Measurements from ENCODE around the gene TREML1. TPM values are rescaled to one million over a fixed set of nuclear protein-coding genes. Genes with fewer than 3 reads are reported as not detected.
A peak's percentile ranks its signal among the peaks of the same experiment; 100 is the strongest.

The TREML1 gene
- total and polyA plus RNA-seq, 2 of the 8 experiments (the other 6 are each of a cell fraction or from before 2014, with no cell fraction given) = 0.08 TPM; not detected in 1

DNA sequence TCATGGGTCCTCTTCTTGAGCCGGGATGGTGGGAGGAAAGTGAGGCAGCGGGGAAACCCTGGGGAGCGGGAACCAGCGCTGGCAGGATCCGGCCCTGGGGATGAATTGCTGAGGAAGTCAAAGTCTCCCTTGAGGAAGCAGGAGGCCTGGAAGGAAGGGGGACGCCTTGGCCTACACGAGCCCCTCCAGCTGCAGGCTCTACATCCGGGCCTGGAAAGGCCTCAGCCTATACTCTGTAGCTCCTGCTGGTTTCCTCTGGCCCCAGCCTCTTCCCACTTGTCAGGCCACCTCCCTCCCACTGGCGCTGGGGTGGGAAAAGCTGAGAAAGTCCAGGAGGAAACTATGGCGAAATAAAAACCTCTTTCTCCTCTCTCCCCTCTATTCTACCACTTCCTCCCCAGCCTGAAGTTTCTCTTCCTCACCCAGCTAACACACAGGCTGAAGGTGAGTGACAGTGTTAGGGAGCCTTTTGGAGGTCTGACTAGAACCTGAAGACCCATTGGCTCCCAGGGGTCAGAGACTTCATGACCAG, 31.9 kb upstream of the TREML1 start:
- Histone ChIP-seq H3K56ac (replicated peaks; ENCODE audit: insufficient read length, low read depth, low read length) (no peak overlapping the region), H4K91ac (replicated peaks; ENCODE audit: insufficient read length, low read length) (no peak overlapping the region), H3K36me3 (ENCODE audit: control insufficient read depth in 2 of 4, insufficient read depth in 4 of 4, low read length in 3 of 4) (no peaks in the 10 kb centered on the region), H3K79me1 (ENCODE audit: low read depth, low read length) (no peaks in the 10 kb centered on the region), H2BK15ac (ENCODE audit: low read length) (no peak overlapping the region), H2BK5ac (ENCODE audit: low read depth, low read length) (no peak overlapping the region), H3K27ac (ENCODE audit: low read depth, low read length) (no peak overlapping the region), H2BK12ac (ENCODE audit: low read depth, low read length) (no peak overlapping the region), H3K79me2 (ENCODE audit: control insufficient read depth in 1 of 2, insufficient read depth in 2 of 2, low read length in 2 of 2) (no peaks in the 10 kb centered on the region), H4K20me1 (replicated peaks in 1 of 2; ENCODE audit: control insufficient read depth in 1 of 2, insufficient read depth in 2 of 2, low read length in 2 of 2) (no peaks in the 10 kb centered on the region), H3K18ac (ENCODE audit: extremely low read depth, low read length) (no peak overlapping the region), H3K9ac (replicated peaks in 1 of 4; ENCODE audit: extremely low read depth in 1 of 4, low read depth in 3 of 4, low read length in 3 of 4) (no peak overlapping the region), H3K27me3 (replicated peaks in 1 of 4; ENCODE audit: control insufficient read depth in 3 of 4, extremely low read depth in 1 of 4, insufficient read depth in 3 of 4, low read length in 3 of 4) (no peaks in the 10 kb centered on the region), H3K9me3 (ENCODE audit: insufficient read depth in 2 of 2, low read depth in 1 of 2, low read length in 1 of 2) (peaks cover 5 to 16% of the 10 kb centered on the region in 2 experiments; a peak in 3 of 4 replicates), H2BK20ac (ENCODE audit: low read length) (no peak overlapping the region), H3K4ac (replicated peaks; ENCODE audit: insufficient read length, low read depth, low read length) (no peak overlapping the region), H4K5ac (ENCODE audit: insufficient read length, low read depth, low read length) (no peak overlapping the region), H3K4me1 (replicated peaks in 1 of 4; ENCODE audit: control insufficient read depth in 3 of 4, insufficient read depth in 4 of 4, low read length in 3 of 4) (peaks cover 0 to 4% (median 0%) of the 10 kb centered on the region in 4 experiments; a peak in 1 of 7 replicates), H3K4me2 (ENCODE audit: insufficient read depth in 1 of 2, low read depth in 2 of 2, low read length in 2 of 2) (no peak overlapping the region), H3K23ac (ENCODE audit: insufficient read length) (no peak overlapping the region), H3K14ac (ENCODE audit: insufficient read length) (no peak overlapping the region), H4K8ac (ENCODE audit: extremely low read depth, insufficient read depth, low read length) (no peak overlapping the region), H3K23me2 (ENCODE audit: low read depth, low read length) (no peaks in the 10 kb centered on the region), H2AK5ac (ENCODE audit: low read depth, low read length) (no peak overlapping the region), H2BK120ac (replicated peaks; ENCODE audit: low read depth, low read length) (no peak overlapping the region), H2AFZ (ENCODE audit: low read length) (0 out of 2 replicates have a peak overlapping the region, but pooled peaks have one; percentile 10), H3K4me3 (ENCODE audit: extremely low read depth in 1 of 4, insufficient read depth in 2 of 4, low read depth in 3 of 4, low read length in 4 of 4) (no peak overlapping the region)
- ChIA-PET CTCF (ENCODE audit: partially characterized antibody) (interaction anchor here (0.5 to 1.4 kb wide), 5 partner anchors 11 to 132 kb away, joined by 3 to 6 read pairs (median 3); no protein-coding TSS in a partner anchor), POLR2A (ENCODE audit: partially characterized antibody) (no interaction called here)
- TF ChIP-seq TAF1 (IDR thresholded peaks at IDR 0.05; ENCODE audit: low read depth, low read length) (no peak), TBP (IDR thresholded peaks at IDR 0.05; ENCODE audit: low read depth, low read length) (no peak)
- WGBS, 2 experiments (ENCODE audit: extremely low coverage in 1 of 2, insufficient coverage in 1 of 2, insufficient read length in 1 of 2, insufficient replicate concordance in 2 of 2, low coverage in 1 of 2, low lambda C conversion rate in 2 of 2, missing lambda C conversion rate in 1 of 2) = 74% methylated on average over 10 of the region's 10 CpGs; no CpG with 5 or more reads in 1 of the 2 experiments
- FAIRE-seq = no peak
- peak in 1 of 2 experiments; percentile 30 for DNase-seq (ENCODE audit: low read depth in 1 of 2, low spot score in 2 of 2)
